Esophagus squamous epithelium (tissue), 4 donors: Measurements from ENCODE around the gene C6orf136.

ENCODE experiments used
- POLR2A ChIP-seq, 4 donors: fragments of 450-650 bp; IDR thresholded peaks; one replicate each; pipeline ENCODE4 v1.6.1; 2017; ENCODE audit warnings: antibody characterized with exemption in 4 of 4, mild to moderate bottlenecking in 4 of 4, moderate library complexity in 3 of 4
- TF ChIP-seq, protein P1 (sequence below), 6 experiments: fragments of 450-650 bp in 4 of 6; fragments of 200-600 bp in 2 of 6; sonication (generic) in 2 of 6; IDR thresholded peaks; one replicate each; pipeline ENCODE4 v1.5.1; 2016 to 2019; ENCODE audit warnings: antibody characterized with exemption in 6 of 6, mild to moderate bottlenecking in 4 of 6, moderate library complexity in 4 of 6

- no peak for TF ChIP-seq POLR2A (IDR thresholded peaks at IDR 0.05)
- TF ChIP-seq, protein P1, sequence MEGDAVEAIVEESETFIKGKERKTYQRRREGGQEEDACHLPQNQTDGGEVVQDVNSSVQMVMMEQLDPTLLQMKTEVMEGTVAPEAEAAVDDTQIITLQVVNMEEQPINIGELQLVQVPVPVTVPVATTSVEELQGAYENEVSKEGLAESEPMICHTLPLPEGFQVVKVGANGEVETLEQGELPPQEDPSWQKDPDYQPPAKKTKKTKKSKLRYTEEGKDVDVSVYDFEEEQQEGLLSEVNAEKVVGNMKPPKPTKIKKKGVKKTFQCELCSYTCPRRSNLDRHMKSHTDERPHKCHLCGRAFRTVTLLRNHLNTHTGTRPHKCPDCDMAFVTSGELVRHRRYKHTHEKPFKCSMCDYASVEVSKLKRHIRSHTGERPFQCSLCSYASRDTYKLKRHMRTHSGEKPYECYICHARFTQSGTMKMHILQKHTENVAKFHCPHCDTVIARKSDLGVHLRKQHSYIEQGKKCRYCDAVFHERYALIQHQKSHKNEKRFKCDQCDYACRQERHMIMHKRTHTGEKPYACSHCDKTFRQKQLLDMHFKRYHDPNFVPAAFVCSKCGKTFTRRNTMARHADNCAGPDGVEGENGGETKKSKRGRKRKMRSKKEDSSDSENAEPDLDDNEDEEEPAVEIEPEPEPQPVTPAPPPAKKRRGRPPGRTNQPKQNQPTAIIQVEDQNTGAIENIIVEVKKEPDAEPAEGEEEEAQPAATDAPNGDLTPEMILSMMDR (IDR thresholded peaks at IDR 0.05), result no peak
These were observed 18.2 kb downstream of the C6orf136 start for GRCh38 chr6:30664994-30665767.
